OCI-LY1 (cell line): ENCODE results near the gene SEPTIN3.
A peak's percentile ranks its signal among the peaks of the same experiment; 100 is the strongest.

Experiments
- H2AFZ ChIP-seq: fragments of 200-600 bp; sonication (generic), shearing (Covaris generic); 2 replicates; pipeline ENCODE4 v1.6.0; 2014; ENCODE audit warnings: antibody characterized with exemption, mild to moderate bottlenecking, low read length
- H3F3A ChIP-seq: fragments of 200-600 bp; sonication (generic), shearing (Covaris generic); 2 replicates; pipeline ENCODE4 v1.6.0; 2014; ENCODE audit warnings: mild to moderate bottlenecking, antibody characterized with exemption, low read length, moderate library complexity; ENCODE audit not compliant: insufficient read depth
- H3K27ac ChIP-seq: fragments of 200-600 bp; sonication (generic); 2 replicates; pipeline ENCODE4 v1.5.1; 2014; ENCODE audit warnings: low read length, mixed run types, mild to moderate bottlenecking, low read depth; ENCODE audit not compliant: poor library complexity, severe bottlenecking
- H3K27me3 ChIP-seq: fragments of 200-600 bp; sonication (generic); 2 replicates; pipeline ENCODE4 v1.6.0; 2014; ENCODE audit warnings: antibody characterized with exemption, mild to moderate bottlenecking, low read length, moderate library complexity; ENCODE audit not compliant: insufficient read depth
- H3K36me3 ChIP-seq: fragments of 200-600 bp; sonication (generic); 2 replicates; pipeline ENCODE4 v1.6.1; 2014; ENCODE audit warnings: mild to moderate bottlenecking, antibody characterized with exemption, low read length, moderate library complexity, mixed read lengths; ENCODE audit not compliant: insufficient read depth
- H3K4me1 ChIP-seq: fragments of 200-600 bp; sonication (generic); 2 replicates; pipeline ENCODE4 v1.5.1; 2014; ENCODE audit warnings: mild to moderate bottlenecking, low read length, moderate library complexity; ENCODE audit not compliant: insufficient read depth, severe bottlenecking
- H3K4me2 ChIP-seq: fragments of 200-600 bp; sonication (generic), shearing (Covaris generic); 2 replicates; pipeline ENCODE4 v1.6.1; 2014; ENCODE audit warnings: low read length
- H3K4me3 ChIP-seq: fragments of 200-600 bp; sonication (generic); 2 replicates; pipeline ENCODE4 v1.5.1; 2014; ENCODE audit warnings: low read length, low read depth, mild to moderate bottlenecking, mixed read lengths; ENCODE audit not compliant: poor library complexity, severe bottlenecking
- H3K79me2 ChIP-seq: fragments of 200-600 bp; shearing (Covaris generic); 2 replicates; pipeline ENCODE4 v1.6.1; 2016; ENCODE audit warnings: mixed run types, low read length, mixed read lengths; ENCODE audit not compliant: insufficient read depth
- H3K9ac ChIP-seq: fragments of 200-600 bp; sonication (generic), shearing (Covaris generic); 2 replicates; pipeline ENCODE4 v1.6.1; 2014; ENCODE audit warnings: mild to moderate bottlenecking, low read length, mixed read lengths
- H3K9me2 ChIP-seq: fragments of 200-600 bp; sonication (generic), shearing (Covaris generic); 2 replicates; pipeline ENCODE4 v1.6.1; 2014; ENCODE audit warnings: low read depth, mild to moderate bottlenecking, low read length, mixed read lengths
- H3K9me3 ChIP-seq: fragments of 200-600 bp; shearing (Covaris generic); 2 replicates; pipeline ENCODE4 v1.6.1; 2014; ENCODE audit warnings: low read length, mixed read lengths
- H4K20me1 ChIP-seq: fragments of 200-600 bp; sonication (generic), shearing (Covaris generic); 2 replicates; pipeline ENCODE4 v1.6.0; 2016; ENCODE audit warnings: mild to moderate bottlenecking, low read length; ENCODE audit not compliant: insufficient read depth
- CTCF ChIP-seq: fragments of 200-600 bp; sonication (generic), shearing (Covaris generic); IDR thresholded peaks from 2 replicates; pipeline ENCODE4 v1.5.1; 2017; ENCODE audit warnings: mild to moderate bottlenecking, antibody characterized with exemption, low read length, moderate library complexity, mixed read lengths
- EZH2 ChIP-seq: fragments of 200-600 bp; sonication (generic), shearing (Covaris generic); IDR thresholded peaks from 2 replicates; pipeline ENCODE4 v1.8.0; 2017; ENCODE audit warnings: borderline replicate concordance, mixed run types, mild to moderate bottlenecking, antibody characterized with exemption, low read length, moderate library complexity, mixed read lengths

The SEPTIN3 gene

GRCh38 chr22:41974691-41975290, 5.5 kb downstream of the SEPTIN3 start:
- Histone ChIP-seq H3K36me3 (no peaks in the 10 kb centered on the region), H3F3A (no peaks in the 10 kb centered on the region), H3K9me3 (no peaks in the 10 kb centered on the region), H3K27me3 (peaks cover 28% of the 10 kb centered on the region), H4K20me1 (no peaks in the 10 kb centered on the region), H3K9ac (no peak overlapping the region), H3K9me2 (no peaks in the 10 kb centered on the region), H2AFZ (no peak overlapping the region), H3K4me2 (no peak overlapping the region), H3K79me2 (no peaks in the 10 kb centered on the region), H3K4me3 (no peak overlapping the region), H3K4me1 (peaks cover 5% of the 10 kb centered on the region), H3K27ac (no peak overlapping the region)
- TF ChIP-seq EZH2, result no peak
- no peak for TF ChIP-seq CTCF

- Histone ChIP-seq H3K9ac (no peak overlapping the region), H2AFZ (no peak overlapping the region), H3K27ac (no peak overlapping the region), H3K9me3 (no peaks in the 10 kb centered on the region), H3K4me1 (peaks cover 5% of the 10 kb centered on the region), H3K79me2 (no peaks in the 10 kb centered on the region), H3K4me2 (no peak overlapping the region), H3K27me3 (peaks cover 26% of the 10 kb centered on the region), H3F3A (no peaks in the 10 kb centered on the region), H3K9me2 (no peaks in the 10 kb centered on the region), H4K20me1 (no peaks in the 10 kb centered on the region), H3K36me3 (no peaks in the 10 kb centered on the region), H3K4me3 (no peak overlapping the region)
- no peak for TF ChIP-seq CTCF
- no peak for TF ChIP-seq EZH2
Measured at GRCh38 chr22:41975299-41976069, 6.2 kb downstream of the SEPTIN3 start.

GRCh38 chr22:41976070-41976901, 7.0 kb downstream of the SEPTIN3 start:
- H3K4me2 ChIP-seq, result peak overlapping the region; percentile 68
- H4K20me1 ChIP-seq, result no peaks in the 10 kb centered on the region
- H3K9ac ChIP-seq, result no peak overlapping the region
- H3K9me3 ChIP-seq, result no peaks in the 10 kb centered on the region
- H3K4me3 ChIP-seq, result peak overlapping the region; percentile 54
- TF ChIP-seq CTCF, result no peak
- TF ChIP-seq EZH2, result no peak
- no peaks in the 10 kb centered on the region for H3F3A ChIP-seq
- H3K4me1 ChIP-seq, result peaks cover 5% of the 10 kb centered on the region
- H3K79me2 ChIP-seq, result no peaks in the 10 kb centered on the region
- no peak overlapping the region for H2AFZ ChIP-seq
- H3K9me2 ChIP-seq, result no peaks in the 10 kb centered on the region
- H3K36me3 ChIP-seq, result no peaks in the 10 kb centered on the region
- H3K27ac ChIP-seq, result no peak overlapping the region
- peaks cover 23% of the 10 kb centered on the region; the same call in 1 of the 2 replicates for H3K27me3 ChIP-seq
